ENCODE results near the gene IL24.
"Not testable (repeated sequence)": the region's sequence is repeated elsewhere in the genome, so short reads cannot be mapped to it uniquely, and the experiment has no call there.

Gene IL24

GRCh38 chr1:206922524-206922923 is 25.3 kb downstream of the IL24 start:
- no peaks in the 10 kb centered on the region for H3K36me3 Mint-ChIP-seq (ENCODE audit: low read depth)
- TF ChIP-seq CTCF (IDR thresholded peaks at IDR 0.05) = no peak
- DNase-seq = no peak
- H3K9me3 Mint-ChIP-seq = no peaks in the 10 kb centered on the region
- H3K27ac Mint-ChIP-seq = no peak overlapping the region
- no peak overlapping the region for H3K4me3 Mint-ChIP-seq
- H3K4me1 Mint-ChIP-seq = no peaks in the 10 kb centered on the region
- H3K27me3 Mint-ChIP-seq (ENCODE audit: low read depth, poor library complexity) = peaks cover 3% of the 10 kb centered on the region

GRCh38 chr1:206923009-206923960 is 26.0 kb downstream of the IL24 start:
- Mint-ChIP-seq H3K27me3 (ENCODE audit: low read depth, poor library complexity) (peaks cover under 1% of the 10 kb centered on the region), H3K36me3 (ENCODE audit: low read depth) (no peaks in the 10 kb centered on the region), H3K4me3 (no peak overlapping the region), H3K4me1 (no peaks in the 10 kb centered on the region), H3K9me3 (no peaks in the 10 kb centered on the region), H3K27ac (no peak overlapping the region)
- no peak for DNase-seq
- TF ChIP-seq CTCF (IDR thresholded peaks at IDR 0.05) = no peak

GRCh38 chr1:206923961-206924557 is 26.8 kb downstream of the IL24 start:
- H3K27me3 Mint-ChIP-seq (ENCODE audit: low read depth, poor library complexity); H3K9me3 Mint-ChIP-seq; H3K4me1 Mint-ChIP-seq; H3K27ac Mint-ChIP-seq; H3K36me3 Mint-ChIP-seq (ENCODE audit: low read depth); DNase-seq; H3K4me3 Mint-ChIP-seq: not testable (repeated sequence)

- no peak for TF ChIP-seq CTCF (IDR thresholded peaks at IDR 0.05)
- Mint-ChIP-seq H3K4me1 (peaks cover 3% of the 10 kb centered on the region), H3K9me3 (no peaks in the 10 kb centered on the region), H3K36me3 (ENCODE audit: low read depth) (no peaks in the 10 kb centered on the region), H3K27me3 (ENCODE audit: low read depth, poor library complexity) (peaks cover 2% of the 10 kb centered on the region), H3K27ac (no peak overlapping the region), H3K4me3 (no peak overlapping the region)
- no peak for DNase-seq
Observed at GRCh38 chr1:206924592-206925105, 27.4 kb downstream of the IL24 start.

GRCh38 chr1:206925106-206925736 is 28.0 kb downstream of the IL24 start:
- DNase-seq = no peak
- Mint-ChIP-seq H3K4me3 (no peak overlapping the region), H3K27ac (no peak overlapping the region), H3K36me3 (ENCODE audit: low read depth) (no peaks in the 10 kb centered on the region), H3K4me1 (peaks cover 5% of the 10 kb centered on the region), H3K27me3 (ENCODE audit: low read depth, poor library complexity) (peaks cover 7% of the 10 kb centered on the region), H3K9me3 (no peaks in the 10 kb centered on the region)
- TF ChIP-seq CTCF (IDR thresholded peaks at IDR 0.05) = no peak

- no peak for DNase-seq
- no peak overlapping the region for H3K27ac Mint-ChIP-seq
- H3K36me3 Mint-ChIP-seq (ENCODE audit: low read depth) = no peaks in the 10 kb centered on the region
- no peaks in the 10 kb centered on the region for H3K9me3 Mint-ChIP-seq
- no peak for TF ChIP-seq CTCF (IDR thresholded peaks at IDR 0.05)
- H3K4me3 Mint-ChIP-seq = no peak overlapping the region
- peaks cover 8% of the 10 kb centered on the region for H3K27me3 Mint-ChIP-seq (ENCODE audit: low read depth, poor library complexity)
- H3K4me1 Mint-ChIP-seq = peaks cover 8% of the 10 kb centered on the region
Observed at GRCh38 chr1:206926286-206926685, 29.0 kb downstream of the IL24 start.
